ENCODE data around the gene POU2F1. TPM values are rescaled to one million over a fixed set of nuclear protein-coding genes. Genes with fewer than 3 reads are reported as not detected.

POU2F1 gene
- total RNA-seq, 1 experiment from 2014 or later: 24.5 TPM

DNA sequence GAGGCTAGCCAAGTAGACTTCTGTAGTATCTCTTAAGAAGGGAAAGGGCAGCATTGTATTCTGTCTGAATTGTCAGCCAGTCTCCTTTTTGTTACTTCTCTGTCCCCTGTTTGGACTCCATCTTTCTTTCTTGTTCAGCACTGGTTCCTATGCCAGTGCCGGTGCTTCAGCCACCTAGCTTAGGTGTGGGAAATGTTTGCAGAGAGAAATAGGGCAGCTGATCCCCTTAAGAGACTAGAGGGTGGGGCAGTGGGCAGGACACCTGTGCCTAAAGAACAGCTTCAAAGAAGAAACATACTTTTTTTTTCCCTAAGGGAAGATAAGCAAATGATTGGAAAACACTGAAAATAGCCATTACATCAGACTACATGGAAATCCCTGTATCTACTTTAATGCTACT, 113.0 kb downstream of the POU2F1 start (continued):
- TF ChIP-seq REST (IDR thresholded peaks at IDR 0.05; ENCODE audit: low read depth): no peak
- TF ChIP-seq POLR2A (IDR thresholded peaks at IDR 0.05; ENCODE audit: borderline replicate concordance, extremely low read depth, insufficient read depth, insufficient read length): no peak
- TF ChIP-seq FOSL1 (IDR thresholded peaks at IDR 0.05; ENCODE audit: low read depth): no peak
- no peak for TF ChIP-seq RAD21 (IDR thresholded peaks at IDR 0.05; ENCODE audit: low read depth)

GRCh38 chr1:167339405-167339804, 118.7 kb downstream of the POU2F1 start:
- intact Hi-C loops (cut with micrococcal nuclease): no loop called here
- TF ChIP-seq ZBTB33 (IDR thresholded peaks at IDR 0.05; ENCODE audit: extremely low read depth, insufficient replicate concordance, low read length) (no peak), ATF3 (IDR thresholded peaks at IDR 0.05) (no peak), REST (IDR thresholded peaks at IDR 0.05; ENCODE audit: low read depth) (no peak), ZFX (IDR thresholded peaks at IDR 0.05) (no peak), ZNF274 (IDR thresholded peaks at IDR 0.05; ENCODE audit: low read depth, low read length) (no peak)
- TF ChIP-seq, protein P1, sequence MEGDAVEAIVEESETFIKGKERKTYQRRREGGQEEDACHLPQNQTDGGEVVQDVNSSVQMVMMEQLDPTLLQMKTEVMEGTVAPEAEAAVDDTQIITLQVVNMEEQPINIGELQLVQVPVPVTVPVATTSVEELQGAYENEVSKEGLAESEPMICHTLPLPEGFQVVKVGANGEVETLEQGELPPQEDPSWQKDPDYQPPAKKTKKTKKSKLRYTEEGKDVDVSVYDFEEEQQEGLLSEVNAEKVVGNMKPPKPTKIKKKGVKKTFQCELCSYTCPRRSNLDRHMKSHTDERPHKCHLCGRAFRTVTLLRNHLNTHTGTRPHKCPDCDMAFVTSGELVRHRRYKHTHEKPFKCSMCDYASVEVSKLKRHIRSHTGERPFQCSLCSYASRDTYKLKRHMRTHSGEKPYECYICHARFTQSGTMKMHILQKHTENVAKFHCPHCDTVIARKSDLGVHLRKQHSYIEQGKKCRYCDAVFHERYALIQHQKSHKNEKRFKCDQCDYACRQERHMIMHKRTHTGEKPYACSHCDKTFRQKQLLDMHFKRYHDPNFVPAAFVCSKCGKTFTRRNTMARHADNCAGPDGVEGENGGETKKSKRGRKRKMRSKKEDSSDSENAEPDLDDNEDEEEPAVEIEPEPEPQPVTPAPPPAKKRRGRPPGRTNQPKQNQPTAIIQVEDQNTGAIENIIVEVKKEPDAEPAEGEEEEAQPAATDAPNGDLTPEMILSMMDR (IDR thresholded peaks at IDR 0.05 in 2 of 3, conservative IDR thresholded peaks at IDR 0.05 in 1 of 3; ENCODE audit: borderline replicate concordance in 1 of 3, insufficient read depth in 1 of 3, low read depth in 2 of 3, low read length in 2 of 3): no peak
- H3K4me3 ChIP-seq (replicated peaks in 1 of 2; ENCODE audit: low read depth in 1 of 2, low read length in 2 of 2): no peak overlapping the region
- POLR2A ChIA-PET: no interaction called here
- H3K4me1 ChIP-seq (ENCODE audit: control insufficient read depth in 1 of 2, insufficient read depth in 2 of 2, low read length in 2 of 2): no peaks in the 10 kb centered on the region
- no peaks in the 10 kb centered on the region for H3K9me3 ChIP-seq (ENCODE audit: control insufficient read depth in 1 of 2, insufficient read depth in 1 of 2, low read depth in 1 of 2, low read length in 2 of 2)
- H3K4me2 ChIP-seq (ENCODE audit: low read length): no peak overlapping the region
- ATAC-seq (no peak), DNase-seq (ENCODE audit: low read depth, low spot score) (no peak)
- H3K9ac ChIP-seq (ENCODE audit: low read length): no peak overlapping the region
- RAD21 ChIA-PET (ENCODE audit: low non-redundant PET in 1 of 2, low total read pairs in 2 of 2, uncharacterized antibody in 2 of 2, unreplicated experiment in 2 of 2): no interaction called here
- 0 out of 2 replicates have a peak, but pooled peaks cover 5% of the 10 kb centered on the region for H3K79me2 ChIP-seq (ENCODE audit: insufficient read depth, low read length)
- no peaks in the 10 kb centered on the region for H3K9me2 ChIP-seq (ENCODE audit: insufficient read depth)
- H3K27ac ChIP-seq (ENCODE audit: low read depth, low read length): no peak overlapping the region
- no peaks in the 10 kb centered on the region for H4K20me1 ChIP-seq (ENCODE audit: insufficient read depth)
- no TSS peak for BruUV-seq (replicated peaks)
- H3K27me3 ChIP-seq (ENCODE audit: insufficient read depth, low read length): no peaks in the 10 kb centered on the region
- H2AFZ ChIP-seq (ENCODE audit: low read depth, low read length, poor library complexity, severe bottlenecking): no peak overlapping the region
- CTCF ChIA-PET: no interaction called here
- H3K36me3 ChIP-seq (ENCODE audit: control insufficient read depth in 1 of 2, insufficient read depth in 2 of 2, low read length in 2 of 2): no peaks in the 10 kb centered on the region

All from HCT116 (cell line).